Caco-2 (cell line): ENCODE data around the gene RNFT2. TPM values are rescaled to one million over a fixed set of nuclear protein-coding genes. Genes with fewer than 3 reads are reported as not detected.

Source experiments
- BruUV-seq: library from RNA; stranded (reverse); fragments of 400-500 nt; replicated peaks from 2 replicates; lab custom pipeline; 2021; lab: Mats Ljungman, UMichigan
- CTCF ChIA-PET: fragments of 300-600 bp; sonication (Branson Sonifier 250); formaldehyde crosslinking; loops from one replicate; lab custom pipeline; 2022; ENCODE audit warnings: antibody characterized with exemption; lab: Charles Lee
- POLR2A ChIA-PET: fragments of 300-600 bp; sonication (Branson Sonifier 250); formaldehyde crosslinking; loops from one replicate; lab custom pipeline; 2022; ENCODE audit warnings: antibody characterized with exemption; lab: Charles Lee
- DNase-seq, 2 experiments: peaks; one replicate each; pipeline versions ENCODE4 v3.0.0 to v3.0.0-alpha.2; 2020 to 2022
- H3K27me3 ChIP-seq: replicated peaks from 2 replicates; pipeline ENCODE4 v1.6.0; 2011; ENCODE audit warnings: low read length; ENCODE audit not compliant: control insufficient read depth, insufficient read depth
- H3K36me3 ChIP-seq: 2 replicates; pipeline ENCODE4 v1.5.1; 2011; ENCODE audit warnings: low read length; ENCODE audit not compliant: control insufficient read depth, insufficient read depth
- H3K4me1 ChIP-seq: fragments of 250-450 bp; sonication (Bioruptor Pico); 2 replicates; pipeline ENCODE4 v1.5.1; 2020; ENCODE audit warnings: mild to moderate bottlenecking
- H3K4me3 ChIP-seq: 2 replicates; pipeline ENCODE4 v1.5.1; 2011; ENCODE audit warnings: low read depth, mild to moderate bottlenecking, control low read depth, low read length
- H3K9me3 ChIP-seq: fragments of 250-450 bp; sonication (Bioruptor Pico); 2 replicates; pipeline ENCODE4 v1.5.1; 2020; ENCODE audit warnings: mild to moderate bottlenecking, moderate library complexity
- H3K27ac Mint-ChIP-seq: one replicate; pipeline ENCODE4 v1.8.0; 2022; ENCODE audit warnings: mixed read lengths; ENCODE audit not compliant: unreplicated experiment
- H3K27me3 Mint-ChIP-seq: one replicate; pipeline ENCODE4 v1.8.0; 2022; ENCODE audit warnings: mixed read lengths; ENCODE audit not compliant: insufficient read depth, unreplicated experiment
- H3K36me3 Mint-ChIP-seq: one replicate; pipeline ENCODE4 v1.8.0; 2022; ENCODE audit warnings: mild to moderate bottlenecking, mixed read lengths; ENCODE audit not compliant: insufficient read depth, unreplicated experiment
- H3K4me1 Mint-ChIP-seq: one replicate; pipeline ENCODE4 v1.8.0; 2022; ENCODE audit warnings: low read depth, mixed read lengths; ENCODE audit not compliant: unreplicated experiment
- H3K4me3 Mint-ChIP-seq: one replicate; pipeline ENCODE4 v1.8.0; 2022; ENCODE audit warnings: mild to moderate bottlenecking, moderate library complexity, mixed read lengths; ENCODE audit not compliant: unreplicated experiment
- H3K9me3 Mint-ChIP-seq: one replicate; pipeline ENCODE4 v1.8.0; 2022; ENCODE audit warnings: mixed read lengths; ENCODE audit not compliant: unreplicated experiment
- intact Hi-C: fragments of 100-400 bp; cut with micrococcal nuclease; formaldehyde crosslinking; loops from one replicate; pipeline ENCODE4 v1.10.0; 2022; ENCODE audit not compliant: unreplicated experiment
- total RNA-seq: library from RNA; stranded (reverse); gene quantifications from 2 replicates; pipeline ENCODE4 v1.2.3, GENCODE V29; 2022
- TF ChIP-seq, protein P1 (sequence below), 2 experiments: fragments of 200-600 bp in 1 of 2; IDR thresholded peaks; 1 replicate in 1 of 2; 2 replicates in 1 of 2; pipeline versions ENCODE4 v1.5.1 to v1.8.0; 2011 to 2022; ENCODE audit warnings: antibody characterized with exemption in 1 of 2, control low read depth in 1 of 2, inconsistent platforms in 1 of 2, low read depth in 1 of 2, low read length in 1 of 2, mild to moderate bottlenecking in 1 of 2, moderate library complexity in 1 of 2; ENCODE audit not compliant: insufficient read depth in 1 of 2, severe bottlenecking in 1 of 2, unreplicated experiment in 1 of 2

RNFT2 gene
- total RNA-seq, 1 experiment from 2014 or later, result 11.6 TPM

DNA sequence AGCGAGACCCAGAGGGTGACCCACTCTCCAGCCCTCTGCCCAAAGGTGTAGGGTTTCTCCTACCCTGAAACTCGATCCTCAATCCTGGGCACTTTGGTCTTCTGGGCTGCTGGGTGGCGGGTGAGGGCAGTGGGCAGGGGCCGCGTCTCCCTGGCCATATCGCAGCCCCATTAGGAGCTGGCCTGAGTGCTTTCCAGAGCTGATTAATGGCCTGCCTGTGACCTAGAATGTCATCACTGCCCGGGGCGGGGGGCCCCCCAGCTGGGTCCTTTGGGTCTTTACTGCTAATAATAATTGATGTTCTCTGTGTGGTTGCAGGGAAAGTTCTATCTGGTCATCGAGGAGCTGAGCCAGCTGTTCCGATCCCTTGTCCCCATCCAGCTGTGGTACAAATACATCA, 95.4 kb downstream of the RNFT2 start:
- intact Hi-C loops, result no loop called here
- Mint-ChIP-seq H3K9me3 (no peaks in the 10 kb centered on the region), H3K27me3 (no peaks in the 10 kb centered on the region), H3K4me1 (no peaks in the 10 kb centered on the region), H3K36me3 (no peaks in the 10 kb centered on the region), H3K27ac (no peak overlapping the region), H3K4me3 (no peak overlapping the region)
- DNase-seq, result no peak
- no TSS peak for BruUV-seq
- Histone ChIP-seq H3K9me3 (no peaks in the 10 kb centered on the region), H3K36me3 (no peaks in the 10 kb centered on the region), H3K4me1 (no peaks in the 10 kb centered on the region), H3K4me3 (no peak overlapping the region), H3K27me3 (no peaks in the 10 kb centered on the region)
- POLR2A ChIA-PET, result interaction anchor here (0.6 kb wide), 1 partner anchor 718 kb away, joined by 3 read pairs; no protein-coding TSS in a partner anchor
- CTCF ChIA-PET, result no interaction called here
- TF ChIP-seq, protein P1, sequence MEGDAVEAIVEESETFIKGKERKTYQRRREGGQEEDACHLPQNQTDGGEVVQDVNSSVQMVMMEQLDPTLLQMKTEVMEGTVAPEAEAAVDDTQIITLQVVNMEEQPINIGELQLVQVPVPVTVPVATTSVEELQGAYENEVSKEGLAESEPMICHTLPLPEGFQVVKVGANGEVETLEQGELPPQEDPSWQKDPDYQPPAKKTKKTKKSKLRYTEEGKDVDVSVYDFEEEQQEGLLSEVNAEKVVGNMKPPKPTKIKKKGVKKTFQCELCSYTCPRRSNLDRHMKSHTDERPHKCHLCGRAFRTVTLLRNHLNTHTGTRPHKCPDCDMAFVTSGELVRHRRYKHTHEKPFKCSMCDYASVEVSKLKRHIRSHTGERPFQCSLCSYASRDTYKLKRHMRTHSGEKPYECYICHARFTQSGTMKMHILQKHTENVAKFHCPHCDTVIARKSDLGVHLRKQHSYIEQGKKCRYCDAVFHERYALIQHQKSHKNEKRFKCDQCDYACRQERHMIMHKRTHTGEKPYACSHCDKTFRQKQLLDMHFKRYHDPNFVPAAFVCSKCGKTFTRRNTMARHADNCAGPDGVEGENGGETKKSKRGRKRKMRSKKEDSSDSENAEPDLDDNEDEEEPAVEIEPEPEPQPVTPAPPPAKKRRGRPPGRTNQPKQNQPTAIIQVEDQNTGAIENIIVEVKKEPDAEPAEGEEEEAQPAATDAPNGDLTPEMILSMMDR (IDR thresholded peaks at IDR 0.05; ENCODE audit: insufficient read depth in 1 of 2, low read depth in 1 of 2, low read length in 1 of 2, severe bottlenecking in 1 of 2, unreplicated experiment in 1 of 2), result no peak

DNA sequence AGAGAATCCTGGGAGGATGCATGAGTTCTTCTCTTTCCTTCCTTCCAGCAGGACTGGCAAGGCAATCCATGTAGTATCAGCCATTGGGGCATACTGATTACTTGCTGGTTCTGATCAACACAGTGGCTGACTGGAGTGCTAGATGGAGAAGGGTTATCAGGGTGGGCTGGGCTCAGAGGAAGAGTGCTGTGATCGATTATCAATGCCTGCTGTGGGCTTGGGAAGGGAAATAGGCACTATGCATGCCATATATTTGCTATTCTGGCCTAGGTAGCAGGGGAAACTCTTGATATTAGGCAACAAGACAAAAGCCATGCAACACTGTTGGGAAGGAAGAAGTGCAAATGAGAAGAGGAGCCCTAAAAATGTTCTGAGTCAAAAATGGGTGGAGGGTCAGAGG, 97.4 kb downstream of the RNFT2 start:
- Mint-ChIP-seq H3K36me3 (no peaks in the 10 kb centered on the region), H3K27ac (no peak overlapping the region), H3K9me3 (no peaks in the 10 kb centered on the region), H3K4me1 (no peaks in the 10 kb centered on the region), H3K27me3 (no peaks in the 10 kb centered on the region), H3K4me3 (no peak overlapping the region)
- CTCF ChIA-PET, result no interaction called here
- TF ChIP-seq, protein P1 (IDR thresholded peaks at IDR 0.05; ENCODE audit: insufficient read depth in 1 of 2, low read depth in 1 of 2, low read length in 1 of 2, severe bottlenecking in 1 of 2, unreplicated experiment in 1 of 2), result no peak
- Histone ChIP-seq H3K9me3 (no peaks in the 10 kb centered on the region), H3K36me3 (no peaks in the 10 kb centered on the region), H3K27me3 (no peaks in the 10 kb centered on the region), H3K4me1 (no peaks in the 10 kb centered on the region), H3K4me3 (no peak overlapping the region)
- POLR2A ChIA-PET, result no interaction called here
- DNase-seq, result no peak
- no TSS peak for BruUV-seq
- intact Hi-C loops, result no loop called here

DNA sequence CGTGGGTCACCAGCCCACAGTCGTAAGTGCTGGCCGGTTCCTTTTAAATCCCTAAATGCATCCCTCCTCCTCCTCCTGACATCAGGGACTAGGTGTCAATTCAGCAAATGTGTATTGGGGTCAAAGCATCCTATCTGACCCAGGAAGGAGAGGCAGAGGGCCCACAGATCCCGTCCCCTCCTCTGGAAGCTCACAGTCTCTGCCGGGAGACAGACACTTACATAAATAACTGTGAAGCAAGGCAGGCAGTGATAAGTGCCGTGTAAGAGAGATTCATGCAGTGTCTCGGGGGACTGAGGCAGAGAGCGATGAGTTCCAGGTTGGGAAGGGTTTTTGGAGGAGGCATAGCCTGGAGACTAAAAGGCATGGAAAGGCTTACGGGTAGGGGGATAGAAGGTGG, 99.0 kb downstream of the RNFT2 start:
- no peak for DNase-seq
- Mint-ChIP-seq H3K9me3 (no peaks in the 10 kb centered on the region), H3K27ac (no peak overlapping the region), H3K4me1 (no peaks in the 10 kb centered on the region), H3K36me3 (no peaks in the 10 kb centered on the region), H3K27me3 (no peaks in the 10 kb centered on the region), H3K4me3 (no peak overlapping the region)
- intact Hi-C loops, result no loop called here
- Histone ChIP-seq H3K36me3 (no peaks in the 10 kb centered on the region), H3K9me3 (no peaks in the 10 kb centered on the region), H3K4me3 (no peak overlapping the region), H3K4me1 (no peaks in the 10 kb centered on the region), H3K27me3 (no peaks in the 10 kb centered on the region)
- POLR2A ChIA-PET, result no interaction called here
- BruUV-seq, result no TSS peak
- CTCF ChIA-PET, result no interaction called here
- TF ChIP-seq, protein P1 (IDR thresholded peaks at IDR 0.05; ENCODE audit: insufficient read depth in 1 of 2, low read depth in 1 of 2, low read length in 1 of 2, severe bottlenecking in 1 of 2, unreplicated experiment in 1 of 2), result no peak
